HCT116 (cell line): Measurements from ENCODE around the gene TPM4. TPM values are rescaled to one million over a fixed set of nuclear protein-coding genes. Genes with fewer than 3 reads are reported as not detected.

ENCODE experiments used
- ATAC-seq: fragments of 200-7000 bp; cut with Tn5 transposase; 2 replicates; pipeline ENCODE4 v1.9.1; 2020; ENCODE audit warnings: mild to moderate bottlenecking, moderate library complexity
- BruUV-seq: library from RNA; stranded (reverse); fragments of 400-500 nt; replicated peaks from 2 replicates; lab custom pipeline; 2021; lab: Mats Ljungman, UMichigan
- CTCF ChIA-PET: fragments of 300-600 bp; sonication (Branson Sonifier 250); formaldehyde crosslinking; loops from one replicate; lab custom pipeline; 2021; ENCODE audit warnings: antibody characterized with exemption; lab: Charles Lee
- POLR2A ChIA-PET: fragments of 300-600, 350-600 bp; sonication (Branson Sonifier 250); formaldehyde crosslinking; loops from one replicate; lab custom pipeline; 2021; ENCODE audit warnings: antibody characterized with exemption; lab: Charles Lee
- RAD21 ChIA-PET, 2 experiments: fragments of 300-600 bp; sonication (Branson Sonifier 250); formaldehyde crosslinking; loops; one replicate each; lab custom pipeline; 2023; ENCODE audit warnings: low total read pairs in 2 of 2; ENCODE audit not compliant: uncharacterized antibody in 2 of 2, unreplicated experiment in 2 of 2, low non-redundant PET in 1 of 2; lab: Charles Lee
- DNase-seq: peaks from one replicate; pipeline ENCODE4 v3.0.0-alpha.2; 2010; ENCODE audit warnings: low read depth, low spot score
- H2AFZ ChIP-seq: fragments of 200-600 bp; shearing (Covaris generic), sonication (generic); 2 replicates; pipeline ENCODE4 v1.6.1; 2017; ENCODE audit warnings: low read depth, mixed run types, mixed read lengths, antibody characterized with exemption, low read length; ENCODE audit not compliant: poor library complexity, severe bottlenecking
- H3K27ac ChIP-seq: 2 replicates; pipeline ENCODE4 v1.5.1; 2012; ENCODE audit warnings: low read depth, low read length
- H3K27me3 ChIP-seq: fragments of 200-600 bp; sonication (generic); 2 replicates; pipeline ENCODE4 v1.6.1; 2016; ENCODE audit warnings: mixed run types, low read length, mixed read lengths; ENCODE audit not compliant: insufficient read depth
- H3K36me3 ChIP-seq, 2 experiments: fragments of 200-500 bp in 1 of 2; fragments of 200-600 bp in 1 of 2; sonication (Bioruptor generic) in 1 of 2; sonication (generic) in 1 of 2; 2 replicates each; pipeline versions ENCODE4 v1.5.1 to v1.6.1; 2014 to 2016; ENCODE audit warnings: low read length in 2 of 2, inconsistent platforms in 1 of 2, mixed read lengths in 1 of 2, mixed run types in 1 of 2; ENCODE audit not compliant: insufficient read depth in 2 of 2, control insufficient read depth in 1 of 2
- H3K4me1 ChIP-seq, 2 experiments: fragments of 200-600 bp in 1 of 2; sonication (generic) in 1 of 2; 2 replicates each; pipeline versions ENCODE4 v1.5.1 to v1.6.1; 2012 to 2017; ENCODE audit warnings: low read length in 2 of 2, inconsistent platforms in 1 of 2, mild to moderate bottlenecking in 1 of 2, mixed read lengths in 1 of 2, mixed run types in 1 of 2, moderate library complexity in 1 of 2; ENCODE audit not compliant: insufficient read depth in 2 of 2, control insufficient read depth in 1 of 2
- H3K4me2 ChIP-seq: fragments of 200-600 bp; sonication (generic); 2 replicates; pipeline ENCODE4 v1.6.1; 2017; ENCODE audit warnings: mixed run types, low read length, mixed read lengths
- H3K4me3 ChIP-seq, 2 experiments: fragments of 200-600 bp in 1 of 2; sonication (generic) in 1 of 2; replicated peaks in 1 of 2; 2 replicates each; pipeline ENCODE4 v1.5.1; 2011 to 2016; ENCODE audit warnings: low read length in 2 of 2, control low read depth in 1 of 2, low read depth in 1 of 2, mild to moderate bottlenecking in 1 of 2, mixed read lengths in 1 of 2, mixed run types in 1 of 2
- H3K79me2 ChIP-seq: fragments of 200-600 bp; sonication (generic); 2 replicates; pipeline ENCODE4 v1.6.1; 2017; ENCODE audit warnings: mild to moderate bottlenecking, mixed run types, low read length, moderate library complexity, mixed read lengths; ENCODE audit not compliant: insufficient read depth
- H3K9ac ChIP-seq: fragments of 200-600 bp; sonication (generic); 2 replicates; pipeline ENCODE4 v1.6.1; 2016; ENCODE audit warnings: low read length, mixed read lengths
- H3K9me2 ChIP-seq: fragments of 200-600 bp; sonication (generic), shearing (Covaris generic); 2 replicates; pipeline ENCODE4 v1.6.1; 2017; ENCODE audit warnings: mixed run types, mild to moderate bottlenecking, moderate library complexity; ENCODE audit not compliant: insufficient read depth
- H3K9me3 ChIP-seq, 2 experiments: fragments of 200-500 bp in 1 of 2; fragments of 200-600 bp in 1 of 2; sonication (Bioruptor generic) in 1 of 2; sonication (generic) in 1 of 2; 2 replicates each; pipeline ENCODE4 v1.6.1; 2014 to 2017; ENCODE audit warnings: low read length in 2 of 2, mixed read lengths in 2 of 2, inconsistent platforms in 1 of 2, low read depth in 1 of 2, mild to moderate bottlenecking in 1 of 2, mixed run types in 1 of 2, moderate library complexity in 1 of 2; ENCODE audit not compliant: control insufficient read depth in 1 of 2, insufficient read depth in 1 of 2
- H4K20me1 ChIP-seq: fragments of 200-600 bp; sonication (generic), shearing (Covaris generic); 2 replicates; pipeline ENCODE4 v1.6.1; 2017; ENCODE audit warnings: mixed run types, mild to moderate bottlenecking, moderate library complexity; ENCODE audit not compliant: insufficient read depth
- CEBPB ChIP-seq: IDR thresholded peaks from 2 replicates; pipeline ENCODE4 v1.6.1; 2012; ENCODE audit warnings: low read depth
- EGR1 ChIP-seq: IDR thresholded peaks from 2 replicates; pipeline ENCODE4 v1.6.1; 2012; ENCODE audit warnings: low read depth
- EZH2phosphoT487 ChIP-seq: fragments of 200-600 bp; IDR thresholded peaks from 2 replicates; pipeline ENCODE4 v1.6.1; 2018; ENCODE audit warnings: antibody characterized with exemption, borderline replicate concordance
- JUND ChIP-seq: IDR thresholded peaks from 2 replicates; pipeline ENCODE4 v1.6.1; 2012
- POLR2AphosphoS5 ChIP-seq: IDR thresholded peaks from 2 replicates; pipeline ENCODE4 v1.6.1; 2011; ENCODE audit warnings: mild to moderate bottlenecking, low read depth, low read length, moderate library complexity
- SIN3A ChIP-seq: IDR thresholded peaks from 2 replicates; pipeline ENCODE4 v1.6.1; 2012; ENCODE audit warnings: low read depth
- SP1 ChIP-seq: IDR thresholded peaks from 2 replicates; pipeline ENCODE4 v1.6.1; 2012; ENCODE audit warnings: low read depth
- SRF ChIP-seq: IDR thresholded peaks from 2 replicates; pipeline ENCODE4 v1.6.1; 2012; ENCODE audit warnings: low read depth
- TCF7L2 ChIP-seq: IDR thresholded peaks from 2 replicates; pipeline ENCODE4 v1.7.0; 2011; ENCODE audit warnings: borderline replicate concordance, inconsistent platforms; ENCODE audit not compliant: insufficient read depth, insufficient read length; ENCODE audit errors: extremely low read depth
- ZFX ChIP-seq: fragments of 450-650 bp; IDR thresholded peaks from 2 replicates; pipeline ENCODE4 v1.6.1; 2017
- intact Hi-C: fragments of 100-400 bp; cut with micrococcal nuclease; formaldehyde crosslinking; loops from 2 replicates; pipeline ENCODE4 v1.10.0; 2022
- total RNA-seq: library from RNA; stranded (reverse); gene quantifications from one replicate; pipeline ENCODE4 v1.2.1, GENCODE V29; 2021; ENCODE audit not compliant: unreplicated experiment
- TF ChIP-seq, protein P1 (sequence below): IDR thresholded peaks from 2 replicates; pipeline ENCODE4 v1.6.1; 2012
- TF ChIP-seq, protein P2 (sequence below), 3 experiments: fragments of 200-600 bp in 1 of 3; sonication (generic) in 1 of 3; IDR thresholded peaks in 2 of 3; conservative IDR thresholded peaks in 1 of 3; 2 replicates each; pipeline ENCODE4 v1.5.1; 2012 to 2017; ENCODE audit warnings: low read depth in 2 of 3, low read length in 2 of 3, antibody characterized with exemption in 1 of 3, borderline replicate concordance in 1 of 3, control low read depth in 1 of 3, mild to moderate bottlenecking in 1 of 3, mixed read lengths in 1 of 3, mixed run types in 1 of 3, moderate library complexity in 1 of 3; ENCODE audit not compliant: insufficient read depth in 1 of 3
- TF ChIP-seq, protein P3 (sequence below): IDR thresholded peaks from 2 replicates; pipeline ENCODE4 v1.6.1; 2012
- TF ChIP-seq, protein P4 (sequence below): IDR thresholded peaks from 2 replicates; pipeline ENCODE4 v1.6.1; 2011; ENCODE audit warnings: mild to moderate bottlenecking, low read length, moderate library complexity; ENCODE audit not compliant: insufficient replicate concordance; ENCODE audit errors: extremely low read depth
- TF ChIP-seq, protein P5 (sequence below): IDR thresholded peaks from 2 replicates; pipeline ENCODE4 v1.6.1; 2012; ENCODE audit warnings: low read depth

TPM4 gene
- total RNA-seq, 1 experiment from 2014 or later = 275 TPM

DNA sequence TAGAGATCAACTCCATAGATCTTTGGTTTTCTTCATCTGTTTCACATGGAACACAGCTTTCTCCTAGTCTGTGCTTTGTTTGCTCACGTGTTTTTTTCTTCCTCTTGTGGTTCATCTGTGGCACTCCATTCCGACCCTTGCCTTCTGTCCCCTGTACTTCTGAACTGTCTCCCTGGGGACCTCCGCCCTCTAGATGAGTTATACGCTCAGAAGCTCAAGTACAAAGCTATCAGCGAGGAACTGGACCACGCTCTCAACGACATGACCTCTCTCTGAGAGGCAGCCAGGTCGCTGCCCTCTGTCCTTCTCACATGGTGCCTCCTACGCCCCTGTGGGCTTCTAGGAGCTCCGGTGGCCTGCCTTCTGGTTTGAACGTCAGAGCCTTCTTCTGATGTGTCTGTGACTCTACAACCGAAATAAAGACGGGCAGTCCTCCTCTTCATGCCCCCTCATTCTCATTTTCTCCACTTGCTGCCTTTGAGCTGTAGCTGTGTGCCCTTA, 18.8 kb downstream of the TPM4 start:
- POLR2A ChIA-PET = interaction anchor here (1.0 to 1.4 kb wide), 3 partner anchors 9 to 25 kb away, joined by 3 to 5 read pairs (median 3); no protein-coding TSS in a partner anchor
- ATAC-seq (no peak), DNase-seq (no peak)
- intact Hi-C loops = no loop called here
- RAD21 ChIA-PET = no interaction called here
- Histone ChIP-seq H3K27me3 (no peaks in the 10 kb centered on the region), H3K9me2 (no peaks in the 10 kb centered on the region), H3K27ac (no peak overlapping the region), H3K9me3 (no peaks in the 10 kb centered on the region), H3K9ac (no peak overlapping the region), H2AFZ (no peak overlapping the region), H3K4me2 (no peak overlapping the region)
- TF ChIP-seq, protein P1, sequence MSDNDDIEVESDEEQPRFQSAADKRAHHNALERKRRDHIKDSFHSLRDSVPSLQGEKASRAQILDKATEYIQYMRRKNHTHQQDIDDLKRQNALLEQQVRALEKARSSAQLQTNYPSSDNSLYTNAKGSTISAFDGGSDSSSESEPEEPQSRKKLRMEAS = no peak
- TF ChIP-seq JUND = no peak
- TF ChIP-seq CEBPB = no peak
- TF ChIP-seq, protein P2, sequence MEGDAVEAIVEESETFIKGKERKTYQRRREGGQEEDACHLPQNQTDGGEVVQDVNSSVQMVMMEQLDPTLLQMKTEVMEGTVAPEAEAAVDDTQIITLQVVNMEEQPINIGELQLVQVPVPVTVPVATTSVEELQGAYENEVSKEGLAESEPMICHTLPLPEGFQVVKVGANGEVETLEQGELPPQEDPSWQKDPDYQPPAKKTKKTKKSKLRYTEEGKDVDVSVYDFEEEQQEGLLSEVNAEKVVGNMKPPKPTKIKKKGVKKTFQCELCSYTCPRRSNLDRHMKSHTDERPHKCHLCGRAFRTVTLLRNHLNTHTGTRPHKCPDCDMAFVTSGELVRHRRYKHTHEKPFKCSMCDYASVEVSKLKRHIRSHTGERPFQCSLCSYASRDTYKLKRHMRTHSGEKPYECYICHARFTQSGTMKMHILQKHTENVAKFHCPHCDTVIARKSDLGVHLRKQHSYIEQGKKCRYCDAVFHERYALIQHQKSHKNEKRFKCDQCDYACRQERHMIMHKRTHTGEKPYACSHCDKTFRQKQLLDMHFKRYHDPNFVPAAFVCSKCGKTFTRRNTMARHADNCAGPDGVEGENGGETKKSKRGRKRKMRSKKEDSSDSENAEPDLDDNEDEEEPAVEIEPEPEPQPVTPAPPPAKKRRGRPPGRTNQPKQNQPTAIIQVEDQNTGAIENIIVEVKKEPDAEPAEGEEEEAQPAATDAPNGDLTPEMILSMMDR (IDR thresholded peaks at IDR 0.05 in 2 of 3, conservative IDR thresholded peaks at IDR 0.05 in 1 of 3; ENCODE audit: borderline replicate concordance in 1 of 3, insufficient read depth in 1 of 3, low read depth in 2 of 3, low read length in 2 of 3) = no peak
- TF ChIP-seq, protein P3, sequence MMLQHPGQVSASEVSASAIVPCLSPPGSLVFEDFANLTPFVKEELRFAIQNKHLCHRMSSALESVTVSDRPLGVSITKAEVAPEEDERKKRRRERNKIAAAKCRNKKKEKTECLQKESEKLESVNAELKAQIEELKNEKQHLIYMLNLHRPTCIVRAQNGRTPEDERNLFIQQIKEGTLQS = no peak
- TF ChIP-seq SP1 = no peak
- no peak for TF ChIP-seq TCF7L2
- TF ChIP-seq SRF = no peak
- TF ChIP-seq EZH2phosphoT487 = no peak
- TF ChIP-seq ZFX = no peak
- TF ChIP-seq EGR1 = no peak
- no peak for TF ChIP-seq POLR2AphosphoS5
- no peak for TF ChIP-seq SIN3A
- TF ChIP-seq, protein P4, sequence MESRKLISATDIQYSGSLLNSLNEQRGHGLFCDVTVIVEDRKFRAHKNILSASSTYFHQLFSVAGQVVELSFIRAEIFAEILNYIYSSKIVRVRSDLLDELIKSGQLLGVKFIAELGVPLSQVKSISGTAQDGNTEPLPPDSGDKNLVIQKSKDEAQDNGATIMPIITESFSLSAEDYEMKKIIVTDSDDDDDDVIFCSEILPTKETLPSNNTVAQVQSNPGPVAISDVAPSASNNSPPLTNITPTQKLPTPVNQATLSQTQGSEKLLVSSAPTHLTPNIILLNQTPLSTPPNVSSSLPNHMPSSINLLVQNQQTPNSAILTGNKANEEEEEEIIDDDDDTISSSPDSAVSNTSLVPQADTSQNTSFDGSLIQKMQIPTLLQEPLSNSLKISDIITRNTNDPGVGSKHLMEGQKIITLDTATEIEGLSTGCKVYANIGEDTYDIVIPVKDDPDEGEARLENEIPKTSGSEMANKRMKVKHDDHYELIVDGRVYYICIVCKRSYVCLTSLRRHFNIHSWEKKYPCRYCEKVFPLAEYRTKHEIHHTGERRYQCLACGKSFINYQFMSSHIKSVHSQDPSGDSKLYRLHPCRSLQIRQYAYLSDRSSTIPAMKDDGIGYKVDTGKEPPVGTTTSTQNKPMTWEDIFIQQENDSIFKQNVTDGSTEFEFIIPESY = no peak
- TF ChIP-seq, protein P5, sequence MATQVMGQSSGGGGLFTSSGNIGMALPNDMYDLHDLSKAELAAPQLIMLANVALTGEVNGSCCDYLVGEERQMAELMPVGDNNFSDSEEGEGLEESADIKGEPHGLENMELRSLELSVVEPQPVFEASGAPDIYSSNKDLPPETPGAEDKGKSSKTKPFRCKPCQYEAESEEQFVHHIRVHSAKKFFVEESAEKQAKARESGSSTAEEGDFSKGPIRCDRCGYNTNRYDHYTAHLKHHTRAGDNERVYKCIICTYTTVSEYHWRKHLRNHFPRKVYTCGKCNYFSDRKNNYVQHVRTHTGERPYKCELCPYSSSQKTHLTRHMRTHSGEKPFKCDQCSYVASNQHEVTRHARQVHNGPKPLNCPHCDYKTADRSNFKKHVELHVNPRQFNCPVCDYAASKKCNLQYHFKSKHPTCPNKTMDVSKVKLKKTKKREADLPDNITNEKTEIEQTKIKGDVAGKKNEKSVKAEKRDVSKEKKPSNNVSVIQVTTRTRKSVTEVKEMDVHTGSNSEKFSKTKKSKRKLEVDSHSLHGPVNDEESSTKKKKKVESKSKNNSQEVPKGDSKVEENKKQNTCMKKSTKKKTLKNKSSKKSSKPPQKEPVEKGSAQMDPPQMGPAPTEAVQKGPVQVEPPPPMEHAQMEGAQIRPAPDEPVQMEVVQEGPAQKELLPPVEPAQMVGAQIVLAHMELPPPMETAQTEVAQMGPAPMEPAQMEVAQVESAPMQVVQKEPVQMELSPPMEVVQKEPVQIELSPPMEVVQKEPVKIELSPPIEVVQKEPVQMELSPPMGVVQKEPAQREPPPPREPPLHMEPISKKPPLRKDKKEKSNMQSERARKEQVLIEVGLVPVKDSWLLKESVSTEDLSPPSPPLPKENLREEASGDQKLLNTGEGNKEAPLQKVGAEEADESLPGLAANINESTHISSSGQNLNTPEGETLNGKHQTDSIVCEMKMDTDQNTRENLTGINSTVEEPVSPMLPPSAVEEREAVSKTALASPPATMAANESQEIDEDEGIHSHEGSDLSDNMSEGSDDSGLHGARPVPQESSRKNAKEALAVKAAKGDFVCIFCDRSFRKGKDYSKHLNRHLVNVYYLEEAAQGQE = no peak
- TF ChIP-seq, all 23 proteins: peak for 0
- BruUV-seq = no TSS peak
- H3K79me2 ChIP-seq = peaks cover 19% of the 10 kb centered on the region; the same call in 1 of the 2 replicates
- H3K4me1 ChIP-seq = peaks cover 7 to 15% of the 10 kb centered on the region in 2 experiments; a peak in 3 of 4 replicates
- CTCF ChIA-PET = no interaction called here
- H3K36me3 ChIP-seq = peaks cover 48 to 71% of the 10 kb centered on the region in 2 experiments
- no peaks in the 10 kb centered on the region for H4K20me1 ChIP-seq
- no peak overlapping the region for H3K4me3 ChIP-seq
